KMS-11 (cell line): ENCODE data around the gene TNRC6B.

Source experiments
- H2AFZ ChIP-seq: fragments of 200-600 bp; sonication (generic); 2 replicates; pipeline ENCODE4 v1.6.1; 2016; ENCODE audit warnings: antibody characterized with exemption, mixed run types, low read depth
- H3K27ac ChIP-seq: fragments of 200-600 bp; sonication (generic); 2 replicates; pipeline ENCODE4 v1.6.1; 2016; ENCODE audit warnings: mild to moderate bottlenecking, mixed run types
- H3K27me3 ChIP-seq: fragments of 200-600 bp; sonication (generic); 2 replicates; pipeline ENCODE4 v1.6.1; 2017; ENCODE audit warnings: mild to moderate bottlenecking, low read depth, mixed run types, moderate library complexity; ENCODE audit not compliant: insufficient read depth
- H3K36me3 ChIP-seq: fragments of 200-600 bp; sonication (generic); 2 replicates; pipeline ENCODE4 v1.6.1; 2017; ENCODE audit warnings: mild to moderate bottlenecking, mixed run types; ENCODE audit not compliant: insufficient read depth
- H3K4me1 ChIP-seq: fragments of 200-600 bp; sonication (generic); 2 replicates; pipeline ENCODE4 v1.6.1; 2016; ENCODE audit warnings: mild to moderate bottlenecking, low read depth, mixed run types; ENCODE audit not compliant: poor library complexity, severe bottlenecking
- H3K4me2 ChIP-seq: fragments of 200-600 bp; sonication (generic); 2 replicates; pipeline ENCODE4 v1.7.0; 2016; ENCODE audit warnings: mild to moderate bottlenecking, mixed run types
- H3K4me3 ChIP-seq: fragments of 200-600 bp; sonication (generic); IDR thresholded peaks from 2 replicates; pipeline ENCODE4 v1.6.1; 2017; ENCODE audit warnings: low read depth, low read length, mixed read lengths; ENCODE audit not compliant: insufficient read depth
- H3K79me2 ChIP-seq: fragments of 200-600 bp; sonication (generic); 2 replicates; pipeline ENCODE4 v1.6.1; 2016; ENCODE audit warnings: low read depth, mixed run types; ENCODE audit not compliant: insufficient read depth
- H3K9ac ChIP-seq: fragments of 200-600 bp; sonication (generic); 2 replicates; pipeline ENCODE4 v1.6.1; 2016; ENCODE audit warnings: mild to moderate bottlenecking, mixed run types
- H4K20me1 ChIP-seq: fragments of 200-600 bp; sonication (generic); 2 replicates; pipeline ENCODE4 v1.6.1; 2016; ENCODE audit warnings: mild to moderate bottlenecking, mixed run types; ENCODE audit not compliant: insufficient read depth
- CTCF ChIP-seq: fragments of 200-600 bp; sonication (generic); conservative IDR thresholded peaks from 2 replicates; pipeline ENCODE4 v1.6.1; 2017; ENCODE audit warnings: low read depth, mild to moderate bottlenecking, antibody characterized with exemption, low read length, moderate library complexity, mixed read lengths

Gene TNRC6B

GRCh38 chr22:40294696-40295095 is 117.0 kb downstream of the TNRC6B start:
- no peaks in the 10 kb centered on the region for H3K27me3 ChIP-seq
- H3K36me3 ChIP-seq: no peaks in the 10 kb centered on the region
- no peak for TF ChIP-seq CTCF
- H3K9ac ChIP-seq: no peak overlapping the region
- H3K27ac ChIP-seq: no peak overlapping the region
- H3K4me1 ChIP-seq: peaks cover 13% of the 10 kb centered on the region
- H2AFZ ChIP-seq: no peak overlapping the region
- no peaks in the 10 kb centered on the region for H3K79me2 ChIP-seq
- H3K4me2 ChIP-seq: no peak overlapping the region
- no peaks in the 10 kb centered on the region for H4K20me1 ChIP-seq
- no peak overlapping the region for H3K4me3 ChIP-seq

- no peak overlapping the region for H3K4me3 ChIP-seq
- no peaks in the 10 kb centered on the region for H3K27me3 ChIP-seq
- no peaks in the 10 kb centered on the region for H4K20me1 ChIP-seq
- peaks cover 32% of the 10 kb centered on the region for H3K4me1 ChIP-seq
- no peak for TF ChIP-seq CTCF
- peak overlapping the region; percentile 6; the same call in 1 of the 2 replicates for H3K27ac ChIP-seq
- peak overlapping the region; percentile 29 for H3K4me2 ChIP-seq
- H3K36me3 ChIP-seq: no peaks in the 10 kb centered on the region
- H3K79me2 ChIP-seq: no peaks in the 10 kb centered on the region
- no peak overlapping the region for H2AFZ ChIP-seq
- H3K9ac ChIP-seq: no peak overlapping the region
Observed at GRCh38 chr22:40300316-40300715, 122.6 kb downstream of the TNRC6B start.

- Histone ChIP-seq H3K9ac (no peak overlapping the region), H3K79me2 (no peaks in the 10 kb centered on the region)
Observed at GRCh38 chr22:40300884-40301672, 123.4 kb downstream of the TNRC6B start.

GRCh38 chr22:40302149-40302548 is 124.4 kb downstream of the TNRC6B start:
- no peak for TF ChIP-seq CTCF
- no peak overlapping the region for H3K9ac ChIP-seq
- H3K27ac ChIP-seq: no peak overlapping the region
- peaks cover 32% of the 10 kb centered on the region for H3K4me1 ChIP-seq
- H3K4me3 ChIP-seq: no peak overlapping the region
- no peak overlapping the region for H3K4me2 ChIP-seq
- H3K79me2 ChIP-seq: no peaks in the 10 kb centered on the region
- no peaks in the 10 kb centered on the region for H3K27me3 ChIP-seq
- no peak overlapping the region for H2AFZ ChIP-seq
- H4K20me1 ChIP-seq: no peaks in the 10 kb centered on the region
- no peaks in the 10 kb centered on the region for H3K36me3 ChIP-seq

More at GRCh38 chr22:40300884-40301672, 123.4 kb downstream of the TNRC6B start:
- H3K4me3 ChIP-seq: no peak overlapping the region
- peak overlapping the region; percentile 29; the same call in 1 of the 2 replicates for H3K4me2 ChIP-seq
- no peaks in the 10 kb centered on the region for H3K27me3 ChIP-seq
- no peak overlapping the region for H2AFZ ChIP-seq
- H4K20me1 ChIP-seq: no peaks in the 10 kb centered on the region
- peaks cover 32% of the 10 kb centered on the region for H3K4me1 ChIP-seq
- H3K36me3 ChIP-seq: no peaks in the 10 kb centered on the region
- TF ChIP-seq CTCF: no peak
- H3K27ac ChIP-seq: peak overlapping the region; percentile 6; the same call in 1 of the 2 replicates
